OCI-LY7 (cell line): ENCODE results near the gene SGMS1.

ENCODE experiments used
- EZH2phosphoT487 ChIP-seq: fragments of 200-600 bp; sonication (generic); IDR thresholded peaks from 2 replicates; pipeline ENCODE4 v1.6.1; 2018; ENCODE audit warnings: low read depth, borderline replicate concordance, mild to moderate bottlenecking, mixed run types, antibody characterized with exemption, low read length, moderate library complexity, mixed read lengths
- TF ChIP-seq, protein P1 (sequence below): fragments of 200-600 bp; sonication (generic); conservative IDR thresholded peaks from 2 replicates; pipeline ENCODE4 v1.5.1; 2014; ENCODE audit warnings: mild to moderate bottlenecking, antibody characterized with exemption, low read length, moderate library complexity, mixed read lengths

DNA sequence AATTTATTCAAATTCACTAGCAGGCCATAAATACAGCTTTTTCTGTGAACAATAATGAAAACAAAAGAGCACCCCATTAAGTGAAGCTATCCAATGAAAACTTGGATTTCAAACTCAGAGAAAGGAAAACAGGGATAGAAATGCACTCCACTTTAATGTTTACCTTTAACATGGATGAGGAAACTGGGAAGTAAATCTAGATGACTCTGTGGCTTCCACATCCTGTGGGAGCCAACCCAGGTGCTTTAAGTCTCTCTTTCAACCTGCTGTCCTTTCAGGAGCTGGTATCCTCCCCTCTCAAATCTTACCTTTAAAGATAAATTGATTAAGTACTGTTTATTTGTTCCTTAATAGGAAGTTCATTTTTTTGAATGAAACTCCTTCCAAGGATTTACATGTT lies 21.5 kb upstream of the SGMS1 start:
- TF ChIP-seq, protein P1, sequence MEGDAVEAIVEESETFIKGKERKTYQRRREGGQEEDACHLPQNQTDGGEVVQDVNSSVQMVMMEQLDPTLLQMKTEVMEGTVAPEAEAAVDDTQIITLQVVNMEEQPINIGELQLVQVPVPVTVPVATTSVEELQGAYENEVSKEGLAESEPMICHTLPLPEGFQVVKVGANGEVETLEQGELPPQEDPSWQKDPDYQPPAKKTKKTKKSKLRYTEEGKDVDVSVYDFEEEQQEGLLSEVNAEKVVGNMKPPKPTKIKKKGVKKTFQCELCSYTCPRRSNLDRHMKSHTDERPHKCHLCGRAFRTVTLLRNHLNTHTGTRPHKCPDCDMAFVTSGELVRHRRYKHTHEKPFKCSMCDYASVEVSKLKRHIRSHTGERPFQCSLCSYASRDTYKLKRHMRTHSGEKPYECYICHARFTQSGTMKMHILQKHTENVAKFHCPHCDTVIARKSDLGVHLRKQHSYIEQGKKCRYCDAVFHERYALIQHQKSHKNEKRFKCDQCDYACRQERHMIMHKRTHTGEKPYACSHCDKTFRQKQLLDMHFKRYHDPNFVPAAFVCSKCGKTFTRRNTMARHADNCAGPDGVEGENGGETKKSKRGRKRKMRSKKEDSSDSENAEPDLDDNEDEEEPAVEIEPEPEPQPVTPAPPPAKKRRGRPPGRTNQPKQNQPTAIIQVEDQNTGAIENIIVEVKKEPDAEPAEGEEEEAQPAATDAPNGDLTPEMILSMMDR: no peak
- TF ChIP-seq EZH2phosphoT487: no peak
